Lower leg skin (tissue), 3 donors: Measurements from ENCODE around the gene PGAP1.

ENCODE experiments used
- POLR2A ChIP-seq, 2 donors: fragments of 450-650 bp; IDR thresholded peaks; one replicate each; pipeline ENCODE4 v1.6.1; 2016 to 2017; ENCODE audit warnings: antibody characterized with exemption in 2 of 2, mild to moderate bottlenecking in 1 of 2, moderate library complexity in 1 of 2
- TF ChIP-seq, protein P1 (sequence below), 3 donors: fragments of 450-650 bp; IDR thresholded peaks; one replicate each; pipeline ENCODE4 v1.5.1; 2016; ENCODE audit warnings: antibody characterized with exemption in 3 of 3, mild to moderate bottlenecking in 3 of 3, moderate library complexity in 2 of 3

DNA sequence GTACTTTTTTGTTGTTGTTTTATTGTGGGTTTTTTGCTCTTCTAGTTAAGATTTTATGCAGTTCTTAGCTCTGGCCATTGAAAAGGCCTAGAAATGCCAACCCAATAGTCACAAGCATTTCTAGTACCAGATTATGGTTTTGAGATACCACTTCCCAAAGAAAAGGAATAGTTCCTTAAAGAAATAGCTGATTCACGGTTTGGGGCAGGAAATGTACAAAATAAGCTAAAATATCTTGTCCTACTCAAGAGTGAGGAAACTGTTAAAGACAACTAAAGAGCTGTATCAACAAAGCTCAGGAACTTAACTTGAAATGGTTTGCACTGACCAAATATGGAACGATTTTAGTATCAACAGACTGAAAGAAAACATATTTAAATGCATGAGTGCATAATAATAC is 35.4 kb downstream of the PGAP1 start:
- TF ChIP-seq, protein P1, sequence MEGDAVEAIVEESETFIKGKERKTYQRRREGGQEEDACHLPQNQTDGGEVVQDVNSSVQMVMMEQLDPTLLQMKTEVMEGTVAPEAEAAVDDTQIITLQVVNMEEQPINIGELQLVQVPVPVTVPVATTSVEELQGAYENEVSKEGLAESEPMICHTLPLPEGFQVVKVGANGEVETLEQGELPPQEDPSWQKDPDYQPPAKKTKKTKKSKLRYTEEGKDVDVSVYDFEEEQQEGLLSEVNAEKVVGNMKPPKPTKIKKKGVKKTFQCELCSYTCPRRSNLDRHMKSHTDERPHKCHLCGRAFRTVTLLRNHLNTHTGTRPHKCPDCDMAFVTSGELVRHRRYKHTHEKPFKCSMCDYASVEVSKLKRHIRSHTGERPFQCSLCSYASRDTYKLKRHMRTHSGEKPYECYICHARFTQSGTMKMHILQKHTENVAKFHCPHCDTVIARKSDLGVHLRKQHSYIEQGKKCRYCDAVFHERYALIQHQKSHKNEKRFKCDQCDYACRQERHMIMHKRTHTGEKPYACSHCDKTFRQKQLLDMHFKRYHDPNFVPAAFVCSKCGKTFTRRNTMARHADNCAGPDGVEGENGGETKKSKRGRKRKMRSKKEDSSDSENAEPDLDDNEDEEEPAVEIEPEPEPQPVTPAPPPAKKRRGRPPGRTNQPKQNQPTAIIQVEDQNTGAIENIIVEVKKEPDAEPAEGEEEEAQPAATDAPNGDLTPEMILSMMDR (IDR thresholded peaks at IDR 0.05) = no peak
- TF ChIP-seq POLR2A (IDR thresholded peaks at IDR 0.05) = no peak
